HG03558 (cell line): ENCODE measurements around the gene CCDC136.

Experiments
- ATAC-seq: cut with Tn5 transposase; IDR thresholded peaks from one replicate; pipeline ENCODE4 v1.9.1; 2021; ENCODE audit warnings: moderate number of reproducible peaks; ENCODE audit not compliant: unreplicated experiment; ENCODE audit errors: extremely low read depth

CCDC136 gene

GRCh38 chr7:128830231-128831177 lies 38.7 kb downstream of the CCDC136 start, which contains the start of gene FLNC:
Gene FLNC (plus strand): TSS chr7:128830406. CDS start chr7:128830638, 232 bp downstream.
- no peak for ATAC-seq

- no peak for ATAC-seq
These were observed 39.6 kb downstream of the CCDC136 start for GRCh38 chr7:128831178-128831993.

- no peak for ATAC-seq
These were observed 40.5 kb downstream of the CCDC136 start for GRCh38 chr7:128831994-128832879.

GRCh38 chr7:128832880-128833147 lies 41.0 kb downstream of the CCDC136 start:
- no peak for ATAC-seq

- ATAC-seq: no peak
These were observed 41.6 kb downstream of the CCDC136 start for GRCh38 chr7:128833148-128833945.

- ATAC-seq: no peak
These were observed 42.2 kb downstream of the CCDC136 start for GRCh38 chr7:128833946-128834325.

- ATAC-seq: no peak
These were observed 43.5 kb downstream of the CCDC136 start for GRCh38 chr7:128835231-128835751.

- no peak for ATAC-seq
These were observed 44.2 kb downstream of the CCDC136 start for GRCh38 chr7:128835790-128836641.

- ATAC-seq: no peak
These were observed 45.1 kb downstream of the CCDC136 start for GRCh38 chr7:128836729-128837348.

- no peak for ATAC-seq
These were observed 45.8 kb downstream of the CCDC136 start for GRCh38 chr7:128837521-128837921.

- no peak for ATAC-seq
These were observed 46.5 kb downstream of the CCDC136 start for GRCh38 chr7:128838109-128838779.

GRCh38 chr7:128838981-128839731 lies 47.4 kb downstream of the CCDC136 start:
- no peak for ATAC-seq

GRCh38 chr7:128839751-128840177 lies 48.0 kb downstream of the CCDC136 start:
- no peak for ATAC-seq

GRCh38 chr7:128840326-128841170 lies 48.8 kb downstream of the CCDC136 start:
- ATAC-seq: no peak

- no peak for ATAC-seq
These were observed 49.5 kb downstream of the CCDC136 start for GRCh38 chr7:128841171-128841690.
